ENCODE measurements around the gene STAG2. TPM values are rescaled to one million over a fixed set of nuclear protein-coding genes. Genes with fewer than 3 reads are reported as not detected.

Gene STAG2
- total and polyA plus RNA-seq, 7 donors = 21.6 to 117 (median 60.1) TPM

DNA sequence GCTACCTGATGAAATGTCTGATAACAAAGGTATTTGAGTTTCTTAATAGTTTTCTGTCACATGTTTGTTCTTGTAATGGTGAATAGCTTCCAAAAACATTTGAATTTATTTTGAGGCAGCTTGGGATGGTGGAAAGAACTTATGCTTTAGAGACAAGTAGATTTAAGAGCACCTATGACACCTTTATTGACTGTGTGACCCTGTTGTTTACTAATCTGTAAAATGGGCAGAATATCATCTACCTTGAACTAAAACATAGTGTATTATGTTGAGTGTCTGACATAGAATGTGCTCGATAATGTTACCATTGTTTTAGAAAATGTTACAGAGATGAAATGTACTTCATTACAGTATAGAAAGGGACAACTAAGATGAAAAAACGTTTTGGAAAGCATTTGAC lies 24.9 kb downstream of the STAG2 start:
- Histone ChIP-seq H3K27ac (no peak overlapping the region), H3K9me3 (no peaks in the 10 kb centered on the region), H3K36me3 (no peaks in the 10 kb centered on the region), H3K27me3 (peaks cover 0 to 3% (median 0%) of the 10 kb centered on the region in 3 donors), H3K4me3 (no peak overlapping the region), H3K4me1 (peaks cover 0 to 23% (median 5%) of the 10 kb centered on the region in 4 donors)
- no peak for TF ChIP-seq POLR2AphosphoS5 (IDR thresholded peaks at IDR 0.05)
- TF ChIP-seq EP300 (IDR thresholded peaks at IDR 0.05) = no peak
- no peak for TF ChIP-seq CTCF (IDR thresholded peaks at IDR 0.05)
- TF ChIP-seq POLR2A (IDR thresholded peaks at IDR 0.05) = no peak
- 66 to 77% methylated on average over 2 of the region's 2 CpGs for WGBS, 2 donors
- DNase-seq = no peak
- intact Hi-C loops (cut with DNase I) = no loop called here

DNA sequence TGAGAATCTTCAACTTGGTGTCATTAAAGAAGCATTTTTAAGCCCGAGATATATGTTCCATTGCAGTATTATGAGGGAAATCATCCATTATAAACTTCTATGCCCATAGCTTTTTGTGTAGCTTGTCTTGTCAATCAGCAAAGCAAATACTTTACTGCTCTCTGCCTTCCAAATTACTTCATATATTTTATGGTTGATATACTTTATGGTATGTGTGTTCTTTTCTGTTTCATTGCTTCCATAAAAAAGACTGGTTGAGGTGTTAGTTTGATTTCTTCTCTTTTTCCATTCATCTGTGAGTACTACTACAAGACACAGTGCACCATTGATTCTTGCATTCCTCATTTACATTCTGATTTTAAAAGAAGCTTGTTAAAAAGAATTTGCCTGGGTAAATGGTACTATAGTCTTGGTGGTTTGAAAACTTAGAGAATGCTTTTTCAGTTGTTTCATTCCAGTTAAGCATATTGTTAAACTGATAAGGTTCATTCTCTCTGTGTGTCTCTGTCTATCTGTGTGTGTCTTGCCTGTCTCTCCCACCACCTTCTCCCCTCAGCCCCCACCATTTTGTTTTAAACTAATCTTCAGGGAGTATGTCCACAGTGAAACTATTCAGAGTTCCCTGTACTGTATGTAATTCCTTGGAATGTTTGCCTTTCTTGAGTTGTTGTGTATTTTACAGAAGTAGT lies 27.1 kb downstream of the STAG2 start:
- DNase-seq = no peak
- Histone ChIP-seq H3K27me3 (peaks cover 0 to 3% (median 0%) of the 10 kb centered on the region in 3 donors), H3K27ac (no peak overlapping the region), H3K9me3 (no peaks in the 10 kb centered on the region), H3K4me1 (peaks cover 0 to 16% (median 5%) of the 10 kb centered on the region in 4 donors), H3K4me3 (no peak overlapping the region), H3K36me3 (no peaks in the 10 kb centered on the region)
- TF ChIP-seq POLR2AphosphoS5 (IDR thresholded peaks at IDR 0.05) (no peak), CTCF (IDR thresholded peaks at IDR 0.05) (no peak), EP300 (IDR thresholded peaks at IDR 0.05) (no peak), POLR2A (IDR thresholded peaks at IDR 0.05) (no peak)
- 29 to 61% methylated on average over 1 of the region's 1 CpG for WGBS, 2 donors
- intact Hi-C loops (cut with DNase I) = no loop called here

GRCh38 chrX:123989235-123989634 lies 27.7 kb downstream of the STAG2 start:
- peaks cover 0 to 21% (median 10%) of the 10 kb centered on the region in 4 donors for H3K4me1 ChIP-seq
- H3K9me3 ChIP-seq = no peaks in the 10 kb centered on the region
- peaks cover 0 to under 1% (median 0%) of the 10 kb centered on the region in 3 donors for H3K27me3 ChIP-seq
- H3K27ac ChIP-seq = no peak overlapping the region
- no peak for TF ChIP-seq EP300 (IDR thresholded peaks at IDR 0.05)
- intact Hi-C loops (cut with DNase I) = no loop called here
- WGBS, 2 donors = 26 to 64% methylated on average over 1 of the region's 1 CpG
- no peak for DNase-seq
- H3K4me3 ChIP-seq = no peak overlapping the region
- no peaks in the 10 kb centered on the region for H3K36me3 ChIP-seq

DNA sequence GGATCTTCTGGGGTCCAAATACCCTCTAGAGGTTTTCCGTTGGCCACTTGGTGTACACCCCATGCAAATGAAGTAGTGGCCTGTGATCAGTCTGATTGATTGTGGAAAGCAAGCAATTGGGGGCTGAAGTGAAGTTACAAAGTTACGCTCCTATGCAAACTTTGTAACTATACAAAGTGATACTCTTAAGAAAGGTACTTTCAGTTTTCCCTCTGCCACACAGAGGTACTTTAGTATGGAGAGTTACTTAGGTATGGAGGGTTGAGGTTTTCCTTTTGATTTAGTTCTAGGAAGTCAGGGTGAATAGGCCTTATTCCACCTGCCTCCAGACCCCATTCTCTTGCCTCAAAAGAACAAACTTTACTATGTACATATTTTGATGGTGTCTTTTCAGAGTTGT lies 28.7 kb downstream of the STAG2 start:
- 86 to 99% methylated on average over 2 of the region's 2 CpGs for WGBS, 2 donors
- no peaks in the 10 kb centered on the region for H3K36me3 ChIP-seq
- peaks cover 0 to 30% (median 9%) of the 10 kb centered on the region in 4 donors for H3K4me1 ChIP-seq
- H3K4me3 ChIP-seq = no peak overlapping the region
- DNase-seq = no peak
- no peak for TF ChIP-seq EP300 (IDR thresholded peaks at IDR 0.05)
- no peak for TF ChIP-seq POLR2A (IDR thresholded peaks at IDR 0.05)
- no peak for TF ChIP-seq POLR2AphosphoS5 (IDR thresholded peaks at IDR 0.05)
- no peak for TF ChIP-seq CTCF (IDR thresholded peaks at IDR 0.05)
- intact Hi-C loops (cut with DNase I) = no loop called here
- no peaks in the 10 kb centered on the region for H3K9me3 ChIP-seq
- H3K27me3 ChIP-seq = no peaks in the 10 kb centered on the region
- H3K27ac ChIP-seq = no peak overlapping the region

GRCh38 chrX:123990602-123991001 lies 29.1 kb downstream of the STAG2 start:
- no peaks in the 10 kb centered on the region for H3K27me3 ChIP-seq
- no peak for DNase-seq
- TF ChIP-seq POLR2AphosphoS5 (IDR thresholded peaks at IDR 0.05) (no peak), EP300 (IDR thresholded peaks at IDR 0.05) (no peak), CTCF (IDR thresholded peaks at IDR 0.05) (no peak), POLR2A (IDR thresholded peaks at IDR 0.05) (no peak)
- no peak overlapping the region for H3K4me3 ChIP-seq
- intact Hi-C loops (cut with DNase I) = no loop called here
- H3K27ac ChIP-seq = no peak overlapping the region
- no peaks in the 10 kb centered on the region for H3K9me3 ChIP-seq
- H3K36me3 ChIP-seq = no peaks in the 10 kb centered on the region
- 68 to 92% methylated on average over 3 of the region's 3 CpGs for WGBS, 2 donors
- H3K4me1 ChIP-seq = peaks cover 0 to 33% (median 9%) of the 10 kb centered on the region in 4 donors

Measured in sigmoid colon (tissue), 7 donors.